Measurements from ENCODE around the gene PIPOX. TPM values are rescaled to one million over a fixed set of nuclear protein-coding genes. Genes with fewer than 3 reads are reported as not detected.

PIPOX gene
- total RNA-seq, 6 donors from 2014 or later: 0.91 to 3.6 (median 2.2) TPM; not detected in 2

DNA sequence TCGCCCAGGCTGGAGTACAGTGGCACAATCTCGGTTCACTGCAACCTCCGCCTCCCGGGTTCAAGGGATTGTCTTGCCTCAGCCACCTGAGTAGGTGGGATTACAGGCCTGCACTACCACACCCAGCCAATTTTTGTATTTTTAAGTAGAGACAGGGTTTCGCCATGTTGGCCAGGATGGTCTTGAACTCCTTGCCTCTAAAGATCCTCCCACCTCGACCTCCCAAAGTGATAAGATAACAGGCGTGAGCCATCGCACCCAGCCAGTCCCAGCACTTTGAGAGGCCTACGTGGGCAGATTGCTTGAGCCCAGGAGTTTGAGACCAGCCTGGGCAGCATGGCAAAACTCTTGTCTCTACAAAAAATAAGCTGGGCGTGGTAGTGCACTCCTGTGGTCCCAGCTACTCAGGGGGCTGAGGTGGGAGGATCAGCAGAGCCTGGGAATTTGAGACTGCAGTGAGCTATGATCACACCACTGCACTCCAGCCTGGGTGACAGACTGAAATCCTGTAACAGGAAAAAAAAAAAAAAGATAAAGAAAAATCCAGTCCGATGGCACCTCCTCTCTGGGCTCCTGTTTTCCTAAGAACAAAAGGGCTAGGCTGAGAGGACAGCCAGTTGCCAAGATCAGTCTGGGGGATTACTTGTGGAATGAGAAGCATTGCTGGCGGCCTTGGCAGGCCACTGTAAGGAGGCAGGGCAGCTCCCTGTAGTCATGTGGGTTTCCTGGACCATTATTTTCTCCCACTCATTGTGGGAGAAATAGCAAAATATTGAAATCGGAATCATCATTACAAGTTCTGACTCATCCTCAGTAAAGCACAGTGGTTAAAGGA is 3.0 kb upstream of the PIPOX start:
- H3K36me3 ChIP-seq: no peaks in the 10 kb centered on the region
- DNase-seq (no peak), ATAC-seq (ENCODE audit: low FRiP score in 2 of 2) (peak in 1 of 2 donors; percentile 30)
- no peak for TF ChIP-seq POLR2A (IDR thresholded peaks at IDR 0.05)
- peaks cover 7 to 13% (median 10%) of the 10 kb centered on the region in 4 donors for H3K4me1 ChIP-seq
- peaks cover 0 to under 1% (median 0%) of the 10 kb centered on the region in 4 donors for H3K9me3 ChIP-seq
- WGBS, 2 donors: 82 to 90% methylated on average over 13 of the region's 13 CpGs
- no peak overlapping the region for H3K4me3 ChIP-seq
- H3K27ac ChIP-seq: no peak overlapping the region
- H3K27me3 ChIP-seq: peaks cover 0 to 5% (median 0%) of the 10 kb centered on the region in 4 donors

DNA sequence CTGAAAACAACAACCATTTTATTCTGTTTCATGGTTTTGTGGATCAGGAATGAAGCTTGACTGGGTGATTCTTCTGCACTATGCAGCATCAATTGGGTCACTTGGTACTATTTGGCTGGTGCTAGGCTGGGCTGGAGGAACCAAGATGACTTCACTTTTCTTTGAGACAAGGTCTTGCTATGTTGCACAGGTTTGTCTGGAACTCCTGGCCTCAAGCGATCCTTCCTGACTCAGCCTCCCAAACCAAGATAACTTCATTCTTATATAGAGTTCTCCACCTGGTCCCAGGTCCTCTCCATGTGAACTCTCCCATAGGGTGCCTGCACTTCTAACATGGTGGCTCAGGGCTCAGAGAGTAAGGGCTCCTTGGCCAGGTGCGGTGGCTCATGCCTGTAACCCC is 1.9 kb upstream of the PIPOX start:
- 97 to 100% methylated on average over 2 of the region's 2 CpGs for WGBS, 2 donors
- Histone ChIP-seq H3K27ac (no peak overlapping the region), H3K27me3 (peaks cover 0 to 5% (median 0%) of the 10 kb centered on the region in 4 donors), H3K4me3 (no peak overlapping the region), H3K9me3 (no peaks in the 10 kb centered on the region), H3K36me3 (no peaks in the 10 kb centered on the region), H3K4me1 (peaks cover 7 to 13% (median 10%) of the 10 kb centered on the region in 4 donors)
- no peak for TF ChIP-seq EP300 (IDR thresholded peaks at IDR 0.05)
- TF ChIP-seq, protein P1, sequence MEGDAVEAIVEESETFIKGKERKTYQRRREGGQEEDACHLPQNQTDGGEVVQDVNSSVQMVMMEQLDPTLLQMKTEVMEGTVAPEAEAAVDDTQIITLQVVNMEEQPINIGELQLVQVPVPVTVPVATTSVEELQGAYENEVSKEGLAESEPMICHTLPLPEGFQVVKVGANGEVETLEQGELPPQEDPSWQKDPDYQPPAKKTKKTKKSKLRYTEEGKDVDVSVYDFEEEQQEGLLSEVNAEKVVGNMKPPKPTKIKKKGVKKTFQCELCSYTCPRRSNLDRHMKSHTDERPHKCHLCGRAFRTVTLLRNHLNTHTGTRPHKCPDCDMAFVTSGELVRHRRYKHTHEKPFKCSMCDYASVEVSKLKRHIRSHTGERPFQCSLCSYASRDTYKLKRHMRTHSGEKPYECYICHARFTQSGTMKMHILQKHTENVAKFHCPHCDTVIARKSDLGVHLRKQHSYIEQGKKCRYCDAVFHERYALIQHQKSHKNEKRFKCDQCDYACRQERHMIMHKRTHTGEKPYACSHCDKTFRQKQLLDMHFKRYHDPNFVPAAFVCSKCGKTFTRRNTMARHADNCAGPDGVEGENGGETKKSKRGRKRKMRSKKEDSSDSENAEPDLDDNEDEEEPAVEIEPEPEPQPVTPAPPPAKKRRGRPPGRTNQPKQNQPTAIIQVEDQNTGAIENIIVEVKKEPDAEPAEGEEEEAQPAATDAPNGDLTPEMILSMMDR (IDR thresholded peaks at IDR 0.05): no peak
- TF ChIP-seq POLR2A (IDR thresholded peaks at IDR 0.05): no peak
- TF ChIP-seq POLR2AphosphoS5 (IDR thresholded peaks at IDR 0.05): no peak
- DNase-seq: no peak
- no peak for ATAC-seq (ENCODE audit: low FRiP score in 2 of 2)

DNA sequence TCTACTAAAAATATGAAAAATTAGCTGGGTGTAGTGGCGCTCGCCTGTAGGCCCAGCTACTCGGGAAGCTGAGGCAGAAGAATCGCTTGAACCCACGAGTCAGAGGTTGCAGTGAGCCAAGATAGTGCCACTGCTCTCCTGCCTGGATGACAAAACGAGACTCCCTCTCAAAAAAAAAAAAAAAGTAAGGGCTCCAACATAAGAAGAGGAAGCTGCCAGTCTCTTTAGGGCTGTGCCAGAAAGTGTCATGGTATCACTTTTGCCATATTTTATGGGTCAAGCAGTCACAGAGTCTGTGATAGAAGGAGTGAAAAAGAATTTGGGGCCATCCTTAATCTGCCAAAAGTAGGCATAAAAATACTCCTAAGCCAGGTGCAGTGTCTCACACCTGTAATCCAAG is 1.4 kb upstream of the PIPOX start:
- Histone ChIP-seq H3K27me3 (peaks cover 0 to 5% (median 0%) of the 10 kb centered on the region in 4 donors), H3K36me3 (no peaks in the 10 kb centered on the region), H3K4me3 (no peak overlapping the region), H3K9me3 (no peaks in the 10 kb centered on the region), H3K27ac (no peak overlapping the region), H3K4me1 (peaks cover 7 to 13% (median 10%) of the 10 kb centered on the region in 4 donors)
- DNase-seq (no peak), ATAC-seq (ENCODE audit: low FRiP score in 2 of 2) (no peak)
- 90 to 94% methylated on average over 6 of the region's 6 CpGs for WGBS, 2 donors
- TF ChIP-seq EP300 (IDR thresholded peaks at IDR 0.05) (no peak), POLR2AphosphoS5 (IDR thresholded peaks at IDR 0.05) (no peak), POLR2A (IDR thresholded peaks at IDR 0.05) (no peak)
- TF ChIP-seq, protein P1 (IDR thresholded peaks at IDR 0.05): no peak

DNA sequence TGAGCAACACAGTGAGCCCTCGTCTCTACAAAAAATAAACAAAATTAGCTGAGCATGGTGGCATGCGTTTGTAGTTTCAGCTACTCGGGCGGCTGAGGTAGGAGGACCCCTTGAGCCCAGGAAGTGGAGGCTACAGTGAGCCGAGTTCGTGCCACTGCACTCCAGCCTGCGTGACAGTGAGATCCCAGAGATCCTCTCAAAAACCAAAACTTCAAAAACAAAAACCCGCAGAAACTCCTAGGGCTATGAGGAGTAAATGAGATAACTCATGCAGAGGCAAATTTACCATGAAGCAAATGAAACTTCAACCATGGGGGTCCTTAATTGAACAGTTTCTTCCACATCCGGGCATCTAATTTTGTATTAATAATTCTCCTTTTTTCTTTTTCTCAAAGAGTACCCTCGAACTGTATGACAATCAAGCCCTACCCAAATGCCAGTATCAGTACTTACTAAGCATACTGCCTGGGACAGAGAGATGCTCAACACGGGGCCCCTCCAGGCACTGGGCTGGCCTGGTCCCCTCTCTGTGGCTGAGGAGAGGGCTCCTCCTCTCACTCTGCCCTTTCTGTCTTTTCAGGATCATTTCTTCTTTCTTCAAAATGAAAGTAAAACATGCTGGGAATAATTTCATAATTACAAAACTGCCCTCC is 789 bp upstream of the PIPOX start:
- peak overlapping the region in 1 of 4 donors; percentile 59 for H3K27ac ChIP-seq
- TF ChIP-seq POLR2A (IDR thresholded peaks at IDR 0.05) (no peak), POLR2AphosphoS5 (IDR thresholded peaks at IDR 0.05) (no peak), EP300 (IDR thresholded peaks at IDR 0.05) (no peak)
- TF ChIP-seq, protein P1 (IDR thresholded peaks at IDR 0.05): no peak
- ATAC-seq (ENCODE audit: low FRiP score in 2 of 2) (no peak), DNase-seq (no peak)
- WGBS, 2 donors: 78 to 79% methylated on average over 11 of the region's 11 CpGs
- peaks cover 0 to 5% (median 0%) of the 10 kb centered on the region in 4 donors for H3K27me3 ChIP-seq
- no peak overlapping the region for H3K4me3 ChIP-seq
- H3K9me3 ChIP-seq: no peaks in the 10 kb centered on the region
- no peaks in the 10 kb centered on the region for H3K36me3 ChIP-seq
- peaks cover 7 to 13% (median 10%) of the 10 kb centered on the region in 4 donors for H3K4me1 ChIP-seq

DNA sequence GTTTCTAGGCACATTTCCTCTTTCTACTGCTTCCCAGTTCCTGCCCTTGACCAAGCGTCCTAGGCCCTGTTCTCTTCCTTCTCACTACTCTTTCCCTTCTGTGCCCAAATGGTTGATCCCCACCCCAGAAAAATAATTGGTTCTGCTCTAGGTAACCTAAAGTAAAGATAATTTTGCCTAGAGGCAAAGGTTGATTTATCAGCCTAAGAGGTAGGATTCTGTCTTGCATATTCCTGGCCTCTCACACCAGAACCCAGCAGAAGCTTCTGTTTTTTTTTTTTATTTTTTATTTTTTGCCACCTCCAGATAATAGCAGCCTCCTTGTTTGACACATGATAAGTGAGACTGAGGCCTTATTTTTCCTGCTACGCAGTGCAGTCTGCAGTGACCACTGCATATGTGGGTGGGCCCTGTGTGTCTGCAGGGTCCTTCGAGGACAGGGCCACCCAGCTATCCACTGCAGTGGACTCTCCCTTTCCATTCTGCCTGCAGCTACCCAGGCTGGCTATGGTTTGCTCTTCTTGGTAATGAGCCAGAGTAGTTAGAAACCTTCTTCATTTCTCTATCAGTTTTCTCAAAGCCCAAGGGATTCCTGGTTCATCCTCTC is 701 bp downstream of the PIPOX start:
- Histone ChIP-seq H3K27ac (peak overlapping the region in 1 of 4 donors; percentile 59), H3K36me3 (no peaks in the 10 kb centered on the region), H3K4me1 (peaks cover 7 to 13% (median 10%) of the 10 kb centered on the region in 4 donors), H3K9me3 (no peaks in the 10 kb centered on the region), H3K27me3 (no peaks in the 10 kb centered on the region), H3K4me3 (no peak overlapping the region)
- no peak for TF ChIP-seq POLR2AphosphoS5 (IDR thresholded peaks at IDR 0.05)
- TF ChIP-seq POLR2A (IDR thresholded peaks at IDR 0.05): no peak
- no peak for TF ChIP-seq EP300 (IDR thresholded peaks at IDR 0.05)
- TF ChIP-seq, protein P1 (IDR thresholded peaks at IDR 0.05): no peak
- DNase-seq (no peak), ATAC-seq (ENCODE audit: low FRiP score in 2 of 2) (peak in 1 of 2 donors; percentile 52)
- WGBS, 2 donors: 76 to 84% methylated on average over 3 of the region's 3 CpGs
